SH-SY5Y (cell line): ENCODE data around the gene SYNGR3.

ENCODE experiments used
- GATA2 ChIP-seq: IDR thresholded peaks from 2 replicates; pipeline ENCODE4 v1.6.1; 2011; ENCODE audit warnings: mild to moderate bottlenecking, low read depth, low read length
- GATA3 ChIP-seq: IDR thresholded peaks from 2 replicates; pipeline ENCODE4 v1.6.1; 2011; ENCODE audit warnings: low read depth, mild to moderate bottlenecking, low read length, moderate library complexity

The SYNGR3 gene

DNA sequence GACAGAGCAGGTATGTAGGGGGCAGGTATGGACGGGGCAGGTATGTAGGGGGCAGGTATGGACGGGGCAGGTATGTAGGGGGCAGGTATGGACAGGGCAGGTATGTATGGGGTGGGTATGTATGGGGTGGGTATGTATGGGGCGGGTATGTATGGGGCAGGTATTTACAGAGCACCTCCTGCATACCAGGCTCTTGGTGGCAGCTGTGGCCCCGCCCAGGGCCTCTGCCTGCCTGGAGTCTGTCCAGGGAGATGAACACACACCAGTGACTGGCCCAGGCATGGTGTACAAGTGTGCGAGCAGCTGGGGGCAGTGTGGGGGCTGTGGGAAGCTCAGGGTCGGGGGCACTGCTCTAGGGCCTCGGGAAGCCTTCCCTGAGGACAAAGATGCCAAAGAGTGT lies 39.7 kb upstream of the SYNGR3 start:
- no peak for TF ChIP-seq GATA3
- no peak for TF ChIP-seq GATA2

DNA sequence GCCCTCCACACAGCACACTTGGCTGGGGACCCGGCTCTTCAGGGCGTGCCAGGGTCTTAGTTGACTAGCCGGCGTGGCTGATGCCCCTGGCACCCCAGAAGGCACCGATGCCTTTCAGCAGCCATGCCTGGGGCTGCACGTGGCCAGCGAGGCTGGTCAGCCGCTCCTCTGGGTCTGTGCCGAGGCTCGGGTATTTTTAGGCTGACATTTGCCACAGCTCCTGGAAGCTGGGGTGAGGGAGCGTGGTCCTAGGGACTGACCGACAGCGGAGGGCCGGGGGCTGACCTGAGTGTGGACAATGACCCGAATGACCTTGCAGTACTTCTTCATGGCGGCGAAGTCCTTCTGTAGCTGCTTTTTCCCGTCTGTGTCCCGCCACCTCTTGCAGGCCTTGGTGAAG lies 39.2 kb upstream of the SYNGR3 start:
- TF ChIP-seq GATA3: no peak
- no peak for TF ChIP-seq GATA2

DNA sequence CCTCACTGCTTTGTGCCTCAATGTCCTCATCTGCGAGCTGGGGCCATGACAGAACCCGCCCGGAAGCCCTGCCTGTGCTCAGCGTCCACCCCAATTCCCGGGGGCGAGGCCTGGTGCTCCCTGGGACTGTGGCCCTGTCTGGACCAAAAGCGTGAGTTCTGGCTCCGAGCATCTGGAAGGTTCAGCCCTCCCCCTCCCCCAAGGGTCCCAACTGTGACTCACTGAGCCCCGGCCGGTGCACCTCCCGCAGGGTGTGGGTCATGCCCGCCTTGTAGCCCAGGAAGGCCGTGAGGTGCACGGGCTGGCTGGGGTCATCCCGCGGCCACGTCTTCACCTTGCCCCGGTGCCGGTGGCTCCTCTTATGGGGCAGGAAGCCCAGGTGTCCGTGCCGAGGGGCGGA lies 36.0 kb upstream of the SYNGR3 start:
- no peak for TF ChIP-seq GATA2
- no peak for TF ChIP-seq GATA3

- no peak for TF ChIP-seq GATA2
- no peak for TF ChIP-seq GATA3
Observed at GRCh38 chr16:1958715-1959268, 31.0 kb upstream of the SYNGR3 start.

DNA sequence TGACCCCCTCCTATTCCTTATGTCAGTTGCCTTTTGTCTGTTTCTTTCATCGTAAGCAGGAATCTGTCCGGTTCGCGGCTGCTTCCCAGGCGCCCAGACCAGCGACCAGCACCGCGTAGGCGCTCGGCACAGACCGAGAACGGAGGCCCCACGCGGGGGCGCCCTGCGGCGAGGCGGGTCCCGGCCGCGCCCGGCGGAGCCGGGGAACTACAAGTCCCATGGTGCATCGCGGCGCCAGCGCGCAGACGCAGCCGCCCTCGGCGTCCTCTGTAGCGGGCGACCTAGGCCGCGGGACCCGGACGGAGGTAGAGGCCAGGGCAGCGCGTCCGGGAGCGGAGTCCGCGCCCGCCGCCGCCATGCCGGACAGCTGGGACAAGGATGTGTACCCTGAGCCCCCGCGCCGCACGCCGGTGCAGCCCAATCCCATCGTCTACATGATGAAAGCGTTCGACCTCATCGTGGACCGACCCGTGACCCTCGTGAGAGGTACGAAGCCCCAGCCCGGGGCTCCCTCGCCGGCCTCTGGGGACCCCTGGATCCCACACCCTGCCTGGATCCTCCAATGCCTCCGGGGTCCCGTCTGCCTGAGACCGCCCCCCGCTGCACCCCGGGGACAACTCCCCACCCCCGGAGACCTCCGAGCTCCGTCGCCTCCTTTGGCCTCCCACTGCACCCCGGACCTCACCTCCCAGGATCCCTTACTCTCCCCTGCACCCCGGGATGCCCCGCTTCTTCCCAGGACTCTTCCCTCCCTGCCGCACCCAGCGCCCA lies 30.3 kb upstream of the SYNGR3 start, which contains the start of gene NDUFB10:
NDUFB10 (plus strand) TSS at position 270 of the 771 bp plus-strand sequence; CDS start at position 357, 87 bp downstream.
- TF ChIP-seq GATA3 (no peak), GATA2 (no peak; the same call in 1 of the 2 replicates)

- TF ChIP-seq GATA2: no peak
- no peak for TF ChIP-seq GATA3
Observed at GRCh38 chr16:1960665-1961630, 28.8 kb upstream of the SYNGR3 start.

DNA sequence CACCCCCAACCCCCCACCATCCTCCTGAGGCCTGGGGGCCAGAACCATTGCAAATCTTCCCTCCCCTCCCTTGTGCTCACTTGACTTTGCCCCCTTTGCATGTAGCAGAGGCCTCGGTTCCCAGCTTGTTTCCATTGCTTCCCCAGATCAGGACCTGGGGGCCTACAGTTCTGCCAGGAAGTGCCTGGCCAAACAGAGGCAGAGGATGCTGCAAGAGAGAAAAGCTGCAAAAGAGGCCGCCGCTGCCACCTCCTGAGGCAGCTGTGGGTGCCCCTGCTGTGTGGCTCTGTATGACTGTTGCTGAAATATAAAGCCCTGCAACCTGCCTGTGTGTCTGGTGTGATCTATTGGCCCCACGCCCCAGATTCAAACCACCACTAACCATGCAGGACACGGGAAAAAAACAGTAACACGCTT lies 28.1 kb upstream of the SYNGR3 start:
- TF ChIP-seq GATA2 (no peak), GATA3 (no peak)

DNA sequence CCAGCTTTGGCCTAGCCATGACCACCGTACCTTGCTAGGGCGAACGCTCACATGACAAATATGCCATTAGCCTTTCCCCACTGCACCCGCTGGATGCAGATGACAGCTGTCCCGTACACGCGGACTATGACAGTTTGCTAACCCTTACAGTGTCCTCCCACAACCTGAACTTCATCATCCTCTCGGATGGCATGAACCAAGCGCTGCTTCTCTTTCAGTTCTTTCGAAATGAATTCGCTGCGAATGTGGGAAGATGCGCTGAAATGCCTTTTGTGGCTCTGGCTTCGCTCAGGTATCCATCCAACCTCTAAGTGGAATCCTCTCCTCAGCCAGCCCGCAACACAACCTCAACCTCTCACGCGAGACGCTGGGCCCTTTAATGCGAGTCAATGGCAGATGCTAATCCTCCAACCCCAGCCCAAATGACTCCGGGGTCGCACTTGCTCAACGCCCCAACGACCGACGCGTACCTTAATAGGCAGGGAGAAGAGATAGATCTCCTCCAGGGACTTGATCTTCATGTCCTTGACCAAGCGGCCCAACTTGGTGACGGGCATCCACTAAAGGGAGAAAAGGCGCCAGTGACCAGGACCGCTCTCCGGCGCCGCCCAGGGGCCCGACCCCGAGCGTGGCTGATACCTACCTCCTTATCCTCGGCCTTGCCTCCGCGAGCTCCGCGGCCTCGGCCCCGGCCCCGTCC lies 25.8 kb upstream of the SYNGR3 start:
- no peak for TF ChIP-seq GATA2
- TF ChIP-seq GATA3: no peak

DNA sequence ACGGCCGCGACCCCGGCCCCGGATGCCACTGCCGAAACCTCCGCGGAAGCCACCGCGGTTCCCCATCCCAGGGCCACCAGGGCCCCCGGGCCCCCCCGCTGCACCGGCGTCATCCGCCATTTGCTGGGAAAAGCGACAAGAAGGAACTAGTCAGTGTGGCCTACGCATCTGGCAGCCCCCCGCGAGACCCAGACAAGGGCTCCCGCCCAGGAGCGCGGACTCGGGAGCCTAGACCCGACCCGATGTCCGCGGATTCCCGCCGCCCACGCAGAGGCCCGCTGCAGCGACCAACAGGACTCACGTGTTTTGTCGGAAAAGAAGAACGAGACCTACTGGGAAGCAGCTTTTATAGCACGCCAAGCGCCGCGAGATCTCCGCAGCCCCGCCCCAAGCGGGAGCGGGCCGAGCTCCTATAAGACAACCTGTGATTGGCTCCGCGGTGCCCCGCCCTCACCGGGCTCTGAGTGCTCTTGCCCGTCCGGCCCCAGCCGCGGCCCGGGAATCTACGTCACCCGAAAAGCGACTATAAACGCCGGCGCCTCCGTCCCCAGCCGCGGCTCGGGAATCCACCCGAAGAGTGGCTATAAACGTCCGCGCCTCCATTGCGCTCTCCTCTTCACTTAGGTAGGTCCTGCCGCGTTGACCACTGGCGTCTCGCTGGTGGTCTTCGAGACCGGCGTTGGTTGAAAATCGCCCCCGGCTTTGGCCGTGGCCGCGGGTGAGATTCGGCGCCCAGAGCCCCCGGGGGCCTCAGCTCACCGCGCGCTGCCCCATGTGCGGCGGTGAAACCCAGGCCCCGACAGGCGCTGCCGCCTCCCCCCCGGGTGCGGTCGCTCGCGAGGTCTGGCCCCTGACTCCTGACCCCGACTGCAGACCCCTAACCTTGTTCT lies 25.0 kb upstream of the SYNGR3 start, which contains the start of gene RPS2:
RPS2 (minus strand) TSS at position 321 of the 890 bp plus-strand sequence; CDS start at position 120, 201 bp downstream.
- TF ChIP-seq GATA2 (no peak), GATA3 (no peak)

GRCh38 chr16:1965396-1966001 lies 24.3 kb upstream of the SYNGR3 start:
- TF ChIP-seq GATA2 (no peak), GATA3 (no peak)

GRCh38 chr16:1966460-1966859 lies 23.3 kb upstream of the SYNGR3 start, which contains the start of gene RNF151:
RNF151 (plus strand) TSS chr16:1966856; CDS start chr16:1966882, 26 bp downstream.
- TF ChIP-seq GATA2 (no peak), GATA3 (no peak)

GRCh38 chr16:1968146-1968953 lies 21.4 kb upstream of the SYNGR3 start:
- TF ChIP-seq GATA3 (no peak), GATA2 (no peak)
